WERI-Rb-1 (cell line): ENCODE measurements around the gene TFPT.

Experiments
- DNase-seq: peaks from one replicate; pipeline ENCODE4 v3.0.0-alpha.2; 2020
- H3K27ac ChIP-seq: fragments of 250-450 bp; sonication (Bioruptor Pico); 2 replicates; pipeline ENCODE4 v1.5.1; 2020; ENCODE audit warnings: mild to moderate bottlenecking, moderate library complexity
- H3K27me3 ChIP-seq: fragments of 250-450 bp; sonication (Bioruptor Pico); 2 replicates; pipeline ENCODE4 v1.5.1; 2021; ENCODE audit warnings: mild to moderate bottlenecking, low read depth, moderate library complexity; ENCODE audit not compliant: insufficient read depth, severe bottlenecking
- H3K36me3 ChIP-seq: fragments of 250-450 bp; sonication (Bioruptor Pico); 2 replicates; pipeline ENCODE4 v1.5.1; 2020; ENCODE audit warnings: mild to moderate bottlenecking, moderate library complexity
- H3K4me3 ChIP-seq: 2 replicates; pipeline ENCODE4 v1.5.1; 2011; ENCODE audit warnings: low read depth, mild to moderate bottlenecking, control low read depth, low read length
- H3K9me3 ChIP-seq: fragments of 250-450 bp; sonication (Bioruptor Pico); 2 replicates; pipeline ENCODE4 v1.5.1; 2021; ENCODE audit warnings: mild to moderate bottlenecking, moderate library complexity; ENCODE audit not compliant: severe bottlenecking
- TF ChIP-seq, protein P1 (sequence below): IDR thresholded peaks from 2 replicates; pipeline ENCODE4 v1.5.1; 2011; ENCODE audit warnings: low read depth, mild to moderate bottlenecking, control low read depth, inconsistent platforms, low read length

The TFPT gene

DNA sequence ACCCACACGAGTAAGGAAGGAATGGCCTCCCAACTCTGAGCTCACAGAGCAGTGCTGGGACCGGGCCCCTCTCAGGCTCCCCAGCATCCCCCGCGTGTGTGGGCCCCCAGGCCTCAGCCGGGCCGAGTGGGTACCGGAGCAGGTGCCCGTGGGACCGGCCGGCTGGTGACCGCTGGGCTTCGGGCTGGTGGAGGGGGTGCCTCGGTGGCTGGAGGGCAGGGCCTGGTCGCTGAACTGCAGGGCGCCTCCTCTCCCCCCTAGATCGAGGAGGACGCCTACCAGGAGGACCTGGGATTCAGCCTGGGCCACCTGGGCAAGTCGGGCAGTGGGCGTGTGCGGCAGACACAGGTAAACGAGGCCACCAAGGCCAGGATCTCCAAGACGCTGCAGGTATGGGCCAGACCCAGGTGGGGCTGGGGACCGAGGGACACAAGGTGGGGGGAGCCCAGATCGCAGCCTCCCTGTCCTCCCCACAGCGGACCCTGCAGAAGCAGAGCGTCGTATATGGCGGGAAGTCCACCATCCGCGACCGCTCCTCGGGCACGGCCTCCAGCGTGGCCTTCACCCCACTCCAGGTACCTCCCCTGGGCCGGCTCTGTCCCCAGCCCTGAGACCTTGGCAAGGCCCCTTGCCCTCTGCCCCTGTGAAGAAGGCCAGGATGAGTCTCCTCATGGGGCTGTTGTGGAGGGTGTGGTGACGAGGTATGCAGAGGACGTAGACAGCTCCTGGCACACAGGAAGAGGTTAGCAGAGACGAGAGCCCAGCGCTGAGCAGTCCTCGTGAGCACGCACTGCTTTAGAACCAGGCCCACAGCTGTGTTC lies 13.5 kb upstream of the TFPT start:
- Histone ChIP-seq H3K27me3 (no peaks in the 10 kb centered on the region), H3K9me3 (no peaks in the 10 kb centered on the region), H3K36me3 (peaks cover 60% of the 10 kb centered on the region), H3K4me3 (no peak overlapping the region), H3K27ac (no peak overlapping the region)
- TF ChIP-seq, protein P1, sequence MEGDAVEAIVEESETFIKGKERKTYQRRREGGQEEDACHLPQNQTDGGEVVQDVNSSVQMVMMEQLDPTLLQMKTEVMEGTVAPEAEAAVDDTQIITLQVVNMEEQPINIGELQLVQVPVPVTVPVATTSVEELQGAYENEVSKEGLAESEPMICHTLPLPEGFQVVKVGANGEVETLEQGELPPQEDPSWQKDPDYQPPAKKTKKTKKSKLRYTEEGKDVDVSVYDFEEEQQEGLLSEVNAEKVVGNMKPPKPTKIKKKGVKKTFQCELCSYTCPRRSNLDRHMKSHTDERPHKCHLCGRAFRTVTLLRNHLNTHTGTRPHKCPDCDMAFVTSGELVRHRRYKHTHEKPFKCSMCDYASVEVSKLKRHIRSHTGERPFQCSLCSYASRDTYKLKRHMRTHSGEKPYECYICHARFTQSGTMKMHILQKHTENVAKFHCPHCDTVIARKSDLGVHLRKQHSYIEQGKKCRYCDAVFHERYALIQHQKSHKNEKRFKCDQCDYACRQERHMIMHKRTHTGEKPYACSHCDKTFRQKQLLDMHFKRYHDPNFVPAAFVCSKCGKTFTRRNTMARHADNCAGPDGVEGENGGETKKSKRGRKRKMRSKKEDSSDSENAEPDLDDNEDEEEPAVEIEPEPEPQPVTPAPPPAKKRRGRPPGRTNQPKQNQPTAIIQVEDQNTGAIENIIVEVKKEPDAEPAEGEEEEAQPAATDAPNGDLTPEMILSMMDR: no peak
- no peak for DNase-seq

DNA sequence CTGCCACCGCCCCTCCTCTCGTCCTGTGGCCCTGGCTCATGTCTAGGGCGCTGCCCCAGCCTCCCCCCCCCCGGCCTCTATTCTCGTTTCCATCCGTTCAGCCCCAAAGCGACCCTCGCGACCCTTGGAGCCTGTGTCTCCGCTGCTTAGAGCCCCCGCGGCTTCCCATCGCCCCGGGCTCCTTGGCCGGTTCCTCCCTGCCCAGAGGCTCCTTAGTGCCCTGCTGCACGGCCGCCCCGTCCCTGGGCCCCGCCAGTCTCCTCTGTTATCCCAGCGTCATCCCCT lies 12.9 kb upstream of the TFPT start:
- H3K27ac ChIP-seq: no peak overlapping the region
- TF ChIP-seq, protein P1: no peak
- DNase-seq: no peak
- no peaks in the 10 kb centered on the region for H3K27me3 ChIP-seq
- no peaks in the 10 kb centered on the region for H3K9me3 ChIP-seq
- no peak overlapping the region for H3K4me3 ChIP-seq
- peaks cover 66% of the 10 kb centered on the region for H3K36me3 ChIP-seq

DNA sequence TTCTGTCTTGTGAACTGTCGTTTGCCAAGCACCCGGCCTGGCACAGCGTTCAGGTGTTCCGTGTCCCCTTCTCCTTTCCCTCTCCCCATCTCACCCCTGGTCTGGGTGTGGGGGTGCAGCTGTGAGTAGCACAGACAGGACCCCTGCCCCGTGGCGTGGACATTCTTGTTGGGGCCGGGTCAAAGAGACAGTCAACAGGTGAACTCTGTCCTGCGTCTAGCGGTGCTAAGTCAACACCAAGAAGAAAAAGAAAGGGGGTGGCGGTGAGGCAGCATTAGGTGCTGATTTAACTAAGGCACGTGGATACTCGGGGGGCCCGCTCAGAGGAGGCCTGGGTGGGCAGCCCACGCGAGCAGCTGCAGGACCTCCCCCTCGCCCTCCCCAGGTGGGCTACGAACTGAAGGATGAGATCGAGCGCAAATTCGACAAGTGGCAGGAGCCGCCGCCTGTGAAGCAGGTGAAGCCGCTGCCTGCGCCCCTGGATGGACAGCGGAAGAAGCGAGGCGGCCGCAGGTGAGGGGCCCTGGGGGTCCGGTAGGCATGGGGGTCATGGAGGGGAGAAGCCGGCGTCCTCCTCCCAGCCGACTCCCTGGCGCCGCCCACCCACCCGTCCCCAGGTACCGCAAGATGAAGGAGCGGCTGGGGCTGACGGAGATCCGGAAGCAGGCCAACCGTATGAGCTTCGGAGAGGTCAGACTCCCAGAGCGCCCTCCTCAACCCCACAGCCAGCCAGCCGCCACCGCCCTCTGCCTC lies 12.4 kb upstream of the TFPT start:
- Histone ChIP-seq H3K36me3 (peaks cover 68% of the 10 kb centered on the region), H3K27ac (no peak overlapping the region)
- TF ChIP-seq, protein P1: no peak

DNA sequence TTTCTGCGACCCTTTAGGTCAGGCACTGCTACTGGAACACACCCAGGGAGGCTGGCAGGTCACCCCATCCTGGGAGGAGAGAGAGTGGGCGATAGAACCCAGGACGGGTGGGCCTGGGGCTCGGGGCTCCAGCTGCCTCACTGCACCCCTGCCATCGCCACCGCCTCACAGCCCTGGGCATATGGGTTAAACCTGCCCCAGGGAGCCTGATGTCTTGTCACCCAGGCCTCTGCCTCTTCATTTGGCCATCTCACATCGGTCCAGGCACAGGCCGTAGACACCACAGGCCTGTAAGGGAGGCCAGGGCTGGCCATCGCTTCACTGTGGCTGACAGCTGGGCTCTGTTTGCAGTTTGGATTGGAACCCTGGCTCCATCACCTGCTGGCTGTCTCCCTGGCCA lies 10.3 kb upstream of the TFPT start:
- H3K9me3 ChIP-seq: no peaks in the 10 kb centered on the region
- H3K27ac ChIP-seq: no peak overlapping the region
- peaks cover 68% of the 10 kb centered on the region for H3K36me3 ChIP-seq
- no peak overlapping the region for H3K4me3 ChIP-seq
- DNase-seq: no peak
- TF ChIP-seq, protein P1: no peak
- H3K27me3 ChIP-seq: no peaks in the 10 kb centered on the region

More for the DNA sequence above, 12.4 kb upstream of the TFPT start:
- H3K9me3 ChIP-seq: no peaks in the 10 kb centered on the region
- H3K4me3 ChIP-seq: no peak overlapping the region
- no peaks in the 10 kb centered on the region for H3K27me3 ChIP-seq
- DNase-seq: no peak

DNA sequence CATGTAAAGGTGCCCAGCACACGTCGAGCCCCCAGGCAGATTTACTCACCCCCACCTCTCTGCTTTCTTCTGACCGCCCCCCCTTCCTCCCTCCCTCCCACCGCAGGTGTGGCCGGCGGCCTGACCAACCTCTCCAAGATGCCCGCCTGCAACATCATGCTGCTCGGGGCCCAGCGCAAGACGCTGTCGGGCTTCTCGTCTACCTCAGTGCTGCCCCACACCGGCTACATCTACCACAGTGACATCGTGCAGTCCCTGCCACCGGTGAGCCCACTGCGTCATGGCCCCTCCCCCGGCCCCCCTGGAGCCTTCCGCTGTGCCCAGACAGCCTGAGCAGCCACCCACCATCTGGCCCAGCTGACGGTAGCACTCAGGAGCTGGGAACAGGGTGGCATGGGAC lies 8.9 kb upstream of the TFPT start:
- no peak overlapping the region for H3K27ac ChIP-seq
- peaks cover 71% of the 10 kb centered on the region for H3K36me3 ChIP-seq
- TF ChIP-seq, protein P1: no peak
- no peak for DNase-seq
- H3K9me3 ChIP-seq: no peaks in the 10 kb centered on the region
- no peaks in the 10 kb centered on the region for H3K27me3 ChIP-seq
- no peak overlapping the region for H3K4me3 ChIP-seq
